ENCODE data around the gene TCFL5.
A peak's percentile ranks its signal among the peaks of the same experiment; 100 is the strongest.

The TCFL5 gene

DNA sequence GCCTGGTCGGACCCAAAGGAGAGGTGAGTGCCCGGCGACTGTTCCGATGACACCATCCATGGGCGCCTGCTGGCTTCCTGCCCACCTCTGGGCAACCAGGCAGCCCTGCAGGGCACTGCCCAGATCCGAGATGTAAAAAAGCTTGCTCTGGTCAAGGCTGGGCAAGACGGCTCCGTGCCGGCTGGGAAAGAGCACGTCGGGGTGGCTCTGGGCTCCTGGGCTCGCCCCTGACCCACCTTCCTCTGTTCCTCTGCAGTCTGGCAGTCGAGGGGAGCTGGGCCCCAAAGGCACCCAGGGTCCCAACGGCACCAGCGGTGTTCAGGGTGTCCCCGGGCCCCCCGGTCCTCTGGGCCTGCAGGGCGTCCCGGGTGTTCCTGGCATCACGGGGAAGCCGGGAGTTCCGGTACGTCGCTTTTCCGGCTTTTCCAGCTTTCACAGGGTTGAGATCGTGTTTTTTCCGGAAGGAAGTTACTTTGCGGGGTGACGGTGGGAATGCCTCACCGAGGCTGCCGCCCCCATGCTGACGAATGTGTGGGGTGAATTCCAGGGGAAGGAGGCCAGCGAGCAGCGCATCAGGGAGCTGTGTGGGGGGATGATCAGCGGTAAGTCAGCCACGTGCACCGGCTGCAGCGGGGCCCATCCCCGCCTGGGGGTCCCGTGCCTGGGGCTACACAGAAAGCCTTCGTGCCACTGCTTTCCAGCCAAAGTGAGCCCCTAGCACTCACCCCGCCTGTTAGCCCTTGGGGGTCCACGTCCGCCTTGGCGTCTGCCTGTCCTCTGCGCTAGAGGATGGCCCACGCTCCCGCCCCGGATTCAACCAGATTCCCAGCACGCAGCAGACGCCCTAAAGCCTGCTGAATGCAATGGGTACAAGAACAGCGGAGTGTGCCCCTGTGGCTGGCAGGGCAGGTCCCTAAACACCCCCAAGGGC, 25.4 kb downstream of the TCFL5 start:
- Histone ChIP-seq H3K4me3 (ENCODE audit: insufficient read length, low read depth) (no peak overlapping the region), H3K9ac (ENCODE audit: insufficient read length, low read depth) (no peak overlapping the region), H3K36me3 (ENCODE audit: insufficient read depth, insufficient read length, low read length) (peaks cover 88% of the 10 kb centered on the region), H3K27me3 (ENCODE audit: insufficient read depth, insufficient read length) (no peaks in the 10 kb centered on the region), H3K9me3 (ENCODE audit: insufficient read depth, low read length) (no peaks in the 10 kb centered on the region), H3K4me1 (ENCODE audit: insufficient read depth, insufficient read length) (peaks cover 17% of the 10 kb centered on the region)
- TF ChIP-seq SUZ12 (IDR thresholded peaks at IDR 0.05; ENCODE audit: extremely low read depth, insufficient read depth, insufficient read length) (no peak), YY1 (IDR thresholded peaks at IDR 0.05; ENCODE audit: insufficient read depth, insufficient read length) (no peak), ZNF274 (IDR thresholded peaks at IDR 0.05; ENCODE audit: low read depth, low read length) (no peak)
- DNase-seq (ENCODE audit: low read depth, low spot score), result no peak

DNA sequence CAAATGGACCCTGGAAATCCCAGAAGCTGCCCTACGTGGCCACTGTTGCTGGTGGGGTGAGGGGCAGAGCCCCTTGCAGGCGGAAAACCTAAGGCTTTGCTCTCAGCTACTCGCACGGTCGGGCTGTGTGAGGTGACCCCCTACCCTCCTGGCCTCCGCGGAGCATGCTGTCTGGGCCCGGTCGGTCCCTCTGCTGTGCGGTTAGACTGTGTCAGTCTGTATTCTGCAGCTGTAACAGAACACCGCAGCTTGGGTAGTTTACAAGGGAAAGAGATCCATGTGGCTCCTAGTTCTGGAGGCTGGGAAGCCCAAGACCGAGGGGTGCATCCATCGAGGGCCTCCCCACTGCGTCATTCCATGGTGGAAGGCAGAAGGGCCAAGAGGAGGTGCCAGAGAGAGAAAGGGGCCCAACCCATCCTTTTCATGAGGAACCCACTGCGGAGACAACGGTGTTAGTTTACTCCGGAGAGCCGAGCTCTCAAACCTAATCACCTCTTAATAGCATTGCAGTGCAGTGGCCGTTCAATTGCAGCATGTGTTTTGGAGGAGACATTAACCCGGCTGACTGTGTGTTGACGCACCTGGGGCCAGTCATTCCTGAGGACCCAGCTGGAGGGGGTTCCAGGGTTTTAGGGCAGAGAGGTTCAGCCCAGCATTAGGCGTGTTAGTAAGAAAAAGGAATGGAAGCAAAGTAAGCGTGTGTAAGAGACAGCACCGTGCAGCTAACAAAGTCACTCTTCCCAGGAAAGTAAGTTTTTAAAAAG, 26.5 kb downstream of the TCFL5 start:
- H3K36me3 ChIP-seq (ENCODE audit: insufficient read depth, insufficient read length, low read length), result peaks cover 87% of the 10 kb centered on the region
- no peaks in the 10 kb centered on the region for H3K27me3 ChIP-seq (ENCODE audit: insufficient read depth, insufficient read length)
- TF ChIP-seq SUZ12 (IDR thresholded peaks at IDR 0.05; ENCODE audit: extremely low read depth, insufficient read depth, insufficient read length) (no peak), ZNF274 (IDR thresholded peaks at IDR 0.05; ENCODE audit: low read depth, low read length) (no peak), YY1 (IDR thresholded peaks at IDR 0.05; ENCODE audit: insufficient read depth, insufficient read length) (no peak)
- H3K4me3 ChIP-seq (ENCODE audit: insufficient read length, low read depth), result no peak overlapping the region
- H3K9me3 ChIP-seq (ENCODE audit: insufficient read depth, low read length), result no peaks in the 10 kb centered on the region
- H3K4me1 ChIP-seq (ENCODE audit: insufficient read depth, insufficient read length), result peaks cover 25% of the 10 kb centered on the region
- H3K9ac ChIP-seq (ENCODE audit: insufficient read length, low read depth), result no peak overlapping the region
- DNase-seq (ENCODE audit: low read depth, low spot score), result no peak

DNA sequence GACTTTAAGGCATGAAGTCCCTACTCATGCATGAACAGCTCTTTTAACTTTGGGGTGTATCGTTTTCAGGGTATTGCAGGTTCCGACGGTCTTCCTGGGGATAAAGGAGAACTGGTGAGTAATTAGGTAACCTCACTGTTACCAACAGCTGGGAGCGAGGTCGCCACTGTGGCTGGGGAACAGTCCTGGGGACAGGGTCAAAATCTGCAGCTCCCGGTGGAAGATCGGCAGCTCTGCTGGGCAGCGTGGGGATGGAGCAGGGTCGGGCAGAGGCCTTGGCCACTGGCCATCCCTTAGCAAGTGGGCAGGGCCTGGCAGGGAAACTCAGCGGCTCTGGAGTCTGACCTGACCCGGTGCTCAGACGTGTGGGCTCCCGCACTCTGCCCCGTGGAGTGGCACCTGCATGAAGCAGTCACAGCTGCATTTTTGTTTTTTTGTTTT, 28.7 kb downstream of the TCFL5 start:
- no peaks in the 10 kb centered on the region for H3K9me3 ChIP-seq (ENCODE audit: insufficient read depth, low read length)
- H3K9ac ChIP-seq (ENCODE audit: insufficient read length, low read depth), result peak overlapping the region; percentile 43
- H3K36me3 ChIP-seq (ENCODE audit: insufficient read depth, insufficient read length, low read length), result peaks cover 88% of the 10 kb centered on the region
- TF ChIP-seq ZNF274 (IDR thresholded peaks at IDR 0.05; ENCODE audit: low read depth, low read length) (no peak), SUZ12 (IDR thresholded peaks at IDR 0.05; ENCODE audit: extremely low read depth, insufficient read depth, insufficient read length) (no peak), YY1 (IDR thresholded peaks at IDR 0.05; ENCODE audit: insufficient read depth, insufficient read length) (no peak)
- H3K4me3 ChIP-seq (ENCODE audit: insufficient read length, low read depth), result peak overlapping the region; percentile 19
- DNase-seq (ENCODE audit: low read depth, low spot score), result no peak
- no peaks in the 10 kb centered on the region for H3K27me3 ChIP-seq (ENCODE audit: insufficient read depth, insufficient read length)
- H3K4me1 ChIP-seq (ENCODE audit: insufficient read depth, insufficient read length), result peaks cover 34% of the 10 kb centered on the region

DNA sequence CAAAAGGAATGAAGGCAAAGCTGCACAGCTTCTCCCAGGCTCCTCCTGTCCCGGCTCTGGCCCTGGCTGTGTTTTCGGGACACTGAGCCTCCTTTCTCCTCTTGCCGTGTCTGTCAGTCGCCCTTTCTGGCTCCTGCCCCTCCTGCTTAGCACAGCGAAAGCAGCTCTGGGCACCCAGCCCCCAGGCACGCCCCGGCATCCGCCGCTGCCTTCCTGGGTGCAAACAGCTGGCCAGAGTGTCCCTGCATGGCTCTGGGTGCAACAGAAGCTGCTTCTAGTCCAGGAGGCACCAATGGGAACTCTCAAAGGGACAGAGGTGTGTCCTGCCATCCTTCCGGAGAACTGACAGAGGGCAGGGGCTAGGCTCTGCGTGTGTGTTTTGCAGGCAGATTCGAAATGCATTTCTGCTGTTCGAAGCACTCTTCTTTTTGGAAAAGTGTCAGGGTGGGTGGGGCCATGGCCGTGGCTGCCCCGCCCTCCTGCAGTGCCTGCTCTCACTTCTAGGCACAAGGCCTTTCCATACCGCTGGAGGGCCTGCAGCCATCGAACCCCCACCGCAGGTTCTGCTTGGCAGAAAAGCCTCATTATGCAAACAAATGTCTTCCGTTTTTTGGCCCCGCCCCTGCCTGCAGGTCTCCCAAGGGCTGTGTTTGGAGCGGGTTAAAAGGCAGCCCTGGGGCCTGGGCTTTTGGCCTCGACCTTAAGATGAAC, 29.3 kb downstream of the TCFL5 start:
- peaks cover 38% of the 10 kb centered on the region for H3K4me1 ChIP-seq (ENCODE audit: insufficient read depth, insufficient read length)
- TF ChIP-seq ZNF274 (IDR thresholded peaks at IDR 0.05; ENCODE audit: low read depth, low read length) (no peak), YY1 (IDR thresholded peaks at IDR 0.05; ENCODE audit: insufficient read depth, insufficient read length) (no peak), SUZ12 (IDR thresholded peaks at IDR 0.05; ENCODE audit: extremely low read depth, insufficient read depth, insufficient read length) (no peak)
- H3K9me3 ChIP-seq (ENCODE audit: insufficient read depth, low read length), result no peaks in the 10 kb centered on the region
- H3K9ac ChIP-seq (ENCODE audit: insufficient read length, low read depth), result no peak overlapping the region
- H3K4me3 ChIP-seq (ENCODE audit: insufficient read length, low read depth), result no peak overlapping the region
- peak; percentile 57 for DNase-seq (ENCODE audit: low read depth, low spot score)
- H3K27me3 ChIP-seq (ENCODE audit: insufficient read depth, insufficient read length), result no peaks in the 10 kb centered on the region
- peaks cover 89% of the 10 kb centered on the region for H3K36me3 ChIP-seq (ENCODE audit: insufficient read depth, insufficient read length, low read length)

DNA sequence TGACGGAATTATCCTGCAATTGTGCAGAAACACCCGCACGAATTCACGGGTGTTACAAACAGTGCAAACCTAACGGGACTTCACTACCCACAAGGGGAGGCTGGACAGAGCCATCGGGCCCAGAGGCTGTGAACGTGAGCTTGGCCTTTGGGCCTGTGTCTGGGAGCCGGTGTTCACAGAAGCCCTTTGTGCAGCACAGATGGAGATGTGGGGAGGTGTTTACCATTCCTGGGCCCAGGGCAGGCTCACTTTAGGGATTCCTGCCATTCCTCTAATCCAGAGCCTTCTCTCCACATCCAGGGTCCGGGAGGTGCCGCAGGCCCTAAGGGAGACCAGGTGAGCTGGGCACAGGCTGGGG, 29.8 kb downstream of the TCFL5 start:
- no peaks in the 10 kb centered on the region for H3K9me3 ChIP-seq (ENCODE audit: insufficient read depth, low read length)
- no peak overlapping the region for H3K4me3 ChIP-seq (ENCODE audit: insufficient read length, low read depth)
- no peak for DNase-seq (ENCODE audit: low read depth, low spot score)
- H3K4me1 ChIP-seq (ENCODE audit: insufficient read depth, insufficient read length), result peaks cover 39% of the 10 kb centered on the region
- TF ChIP-seq SUZ12 (IDR thresholded peaks at IDR 0.05; ENCODE audit: extremely low read depth, insufficient read depth, insufficient read length) (no peak), YY1 (IDR thresholded peaks at IDR 0.05; ENCODE audit: insufficient read depth, insufficient read length) (no peak), ZNF274 (IDR thresholded peaks at IDR 0.05; ENCODE audit: low read depth, low read length) (no peak)
- H3K36me3 ChIP-seq (ENCODE audit: insufficient read depth, insufficient read length, low read length), result peaks cover 89% of the 10 kb centered on the region
- H3K27me3 ChIP-seq (ENCODE audit: insufficient read depth, insufficient read length), result no peaks in the 10 kb centered on the region
- H3K9ac ChIP-seq (ENCODE audit: insufficient read length, low read depth), result no peak overlapping the region

DNA sequence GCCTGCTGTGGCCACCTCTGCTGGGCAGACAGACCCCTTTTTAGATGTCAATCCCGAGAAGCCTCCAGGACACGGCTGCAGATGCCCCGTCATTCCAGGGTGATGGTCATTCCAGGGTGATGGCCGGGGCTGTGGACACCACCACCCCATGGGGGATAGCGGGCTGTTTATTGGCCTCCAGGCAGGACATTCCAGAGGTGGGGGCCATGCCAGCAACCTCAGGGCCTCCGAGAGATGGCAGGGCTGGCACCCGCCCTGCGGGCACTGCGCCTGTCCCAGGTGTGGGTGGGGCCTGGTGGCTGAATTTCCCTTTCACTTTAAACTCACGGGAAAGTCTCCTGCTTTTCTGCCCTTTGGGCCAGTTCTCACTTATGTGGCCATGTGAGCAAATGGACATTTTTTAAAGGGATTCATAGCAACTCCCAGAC, 30.2 kb downstream of the TCFL5 start:
- no peak overlapping the region for H3K4me3 ChIP-seq (ENCODE audit: insufficient read length, low read depth)
- DNase-seq (ENCODE audit: low read depth, low spot score), result no peak
- H3K9me3 ChIP-seq (ENCODE audit: insufficient read depth, low read length), result no peaks in the 10 kb centered on the region
- H3K9ac ChIP-seq (ENCODE audit: insufficient read length, low read depth), result no peak overlapping the region
- H3K36me3 ChIP-seq (ENCODE audit: insufficient read depth, insufficient read length, low read length), result peaks cover 89% of the 10 kb centered on the region
- no peaks in the 10 kb centered on the region for H3K27me3 ChIP-seq (ENCODE audit: insufficient read depth, insufficient read length)
- peaks cover 38% of the 10 kb centered on the region for H3K4me1 ChIP-seq (ENCODE audit: insufficient read depth, insufficient read length)
- TF ChIP-seq SUZ12 (IDR thresholded peaks at IDR 0.05; ENCODE audit: extremely low read depth, insufficient read depth, insufficient read length) (no peak), ZNF274 (IDR thresholded peaks at IDR 0.05; ENCODE audit: low read depth, low read length) (no peak), YY1 (IDR thresholded peaks at IDR 0.05; ENCODE audit: insufficient read depth, insufficient read length) (no peak)
